NCI-H2081 (cell line): ENCODE data around the gene SPEM3.

Experiments
- DNase-seq, 2 experiments: peaks; one replicate each; lab custom pipeline; 2025; lab: John Stamatoyannopoulos, UW

SPEM3 gene

GRCh38 chr17:7421186-7421585 lies 7.5 kb upstream of the SPEM3 start:
- no peak for DNase-seq

- DNase-seq: no peak
Measured at GRCh38 chr17:7423679-7424078, 5.0 kb upstream of the SPEM3 start.

GRCh38 chr17:7425316-7425715 lies 3.3 kb upstream of the SPEM3 start, which contains the start of gene SPEM2:
SPEM2 (plus strand) TSS chr17:7425616; CDS start chr17:7425689, 73 bp downstream.
- no peak for DNase-seq

GRCh38 chr17:7425756-7426155 lies 2.9 kb upstream of the SPEM3 start:
- no peak for DNase-seq

- no peak for DNase-seq
Measured at GRCh38 chr17:7426203-7426863, 2.3 kb upstream of the SPEM3 start.

GRCh38 chr17:7426896-7427489 lies 1.7 kb upstream of the SPEM3 start:
- no peak for DNase-seq

- DNase-seq: no peak
Measured at GRCh38 chr17:7427549-7427948, 1.1 kb upstream of the SPEM3 start.

- DNase-seq: no peak
Measured at GRCh38 chr17:7429722-7430121, 1.1 kb downstream of the SPEM3 start.

- no peak for DNase-seq
Measured at GRCh38 chr17:7431231-7431630, 2.6 kb downstream of the SPEM3 start.

- no peak for DNase-seq
Measured at GRCh38 chr17:7432296-7432695, 3.6 kb downstream of the SPEM3 start.

GRCh38 chr17:7435676-7436555 lies 7.3 kb downstream of the SPEM3 start:
- DNase-seq: peak in 1 of 2 experiments; percentile 5

- DNase-seq: peak; percentile 57 to 79
Measured at GRCh38 chr17:7436556-7437368, 8.1 kb downstream of the SPEM3 start.

GRCh38 chr17:7437369-7437863 lies 8.8 kb downstream of the SPEM3 start:
- DNase-seq: no peak

GRCh38 chr17:7437950-7438614 lies 9.4 kb downstream of the SPEM3 start:
- no peak for DNase-seq

- no peak for DNase-seq
Measured at GRCh38 chr17:7438656-7439460, 10.2 kb downstream of the SPEM3 start.

GRCh38 chr17:7439462-7440112 lies 10.9 kb downstream of the SPEM3 start, which contains the start of gene FGF11:
FGF11 (plus strand) TSS chr17:7439512; CDS start chr17:7439621, 109 bp downstream.
- no peak for DNase-seq

GRCh38 chr17:7440113-7440833 lies 11.6 kb downstream of the SPEM3 start:
- DNase-seq: peak in 1 of 2 experiments; percentile 11

GRCh38 chr17:7440834-7441195 lies 12.2 kb downstream of the SPEM3 start:
- no peak for DNase-seq

- DNase-seq: no peak
Measured at GRCh38 chr17:7441266-7441665, 12.6 kb downstream of the SPEM3 start.
